SHP77 treated with DMSO at 0.1 percent for 48 hours (cell line): ENCODE results near the gene PPIF.

Experiments
- DNase-seq: peaks from one replicate; lab custom pipeline; 2025; lab: John Stamatoyannopoulos, UW

Gene PPIF

DNA sequence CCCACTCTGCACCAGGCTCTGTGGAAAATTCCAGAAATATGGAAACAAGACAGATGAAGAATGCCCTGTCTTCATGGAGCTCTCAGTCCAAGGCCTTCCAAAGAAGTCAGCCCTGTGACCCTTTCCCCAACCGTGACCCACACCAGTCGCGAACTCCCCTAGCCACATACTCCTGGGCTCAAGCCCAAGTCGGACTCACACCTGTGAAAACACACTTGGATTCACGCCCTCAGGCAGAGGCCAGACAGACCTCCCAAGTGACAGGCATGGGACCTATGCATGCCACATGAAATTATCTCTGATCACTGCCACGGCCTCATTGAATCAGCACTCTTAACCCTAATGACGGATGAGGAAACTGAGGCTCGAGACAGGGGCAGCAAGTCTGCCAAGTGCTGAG is 55.7 kb downstream of the PPIF start:
- no peak for DNase-seq

DNA sequence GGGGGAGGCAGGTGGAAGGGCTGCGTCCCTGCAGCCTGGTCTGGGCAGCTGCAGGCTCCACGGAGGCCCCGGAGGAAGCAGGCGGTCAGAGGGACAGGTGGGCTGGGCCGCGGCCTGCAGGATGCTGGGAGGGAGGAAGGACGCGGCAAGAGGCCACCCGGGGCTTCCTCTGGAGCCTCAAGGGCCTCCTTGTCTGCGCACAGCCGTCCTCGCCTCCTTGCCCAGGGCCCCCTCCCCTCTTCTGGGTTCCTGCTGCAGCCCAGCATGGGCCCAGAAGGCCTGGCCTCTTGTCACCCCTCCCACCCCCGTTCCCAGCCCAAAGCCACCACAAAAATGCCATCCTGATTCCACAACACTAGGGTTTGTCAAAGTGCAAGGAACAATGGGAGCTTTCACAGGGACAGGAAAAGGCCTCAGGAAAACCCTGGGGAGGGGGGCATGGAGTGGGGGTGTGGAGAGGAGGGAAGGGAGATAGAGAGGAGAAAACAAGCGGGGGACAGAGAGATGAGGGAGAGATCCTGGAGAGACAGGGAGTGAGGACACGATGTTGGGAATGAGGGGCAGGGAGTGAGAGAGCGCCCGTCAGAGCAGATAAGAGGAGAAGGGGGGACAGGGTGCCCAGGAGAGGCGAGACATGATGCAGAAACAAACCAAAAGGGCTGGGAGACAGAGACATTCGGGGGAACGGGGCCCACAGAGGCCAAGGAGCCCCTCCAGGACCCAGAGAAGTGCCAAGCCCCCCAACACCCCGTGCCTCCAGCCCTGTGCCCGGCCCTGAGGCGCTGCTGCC is 56.4 kb downstream of the PPIF start:
- DNase-seq, result no peak

GRCh38 chr10:79404231-79404609 is 57.0 kb downstream of the PPIF start:
- no peak for DNase-seq

DNA sequence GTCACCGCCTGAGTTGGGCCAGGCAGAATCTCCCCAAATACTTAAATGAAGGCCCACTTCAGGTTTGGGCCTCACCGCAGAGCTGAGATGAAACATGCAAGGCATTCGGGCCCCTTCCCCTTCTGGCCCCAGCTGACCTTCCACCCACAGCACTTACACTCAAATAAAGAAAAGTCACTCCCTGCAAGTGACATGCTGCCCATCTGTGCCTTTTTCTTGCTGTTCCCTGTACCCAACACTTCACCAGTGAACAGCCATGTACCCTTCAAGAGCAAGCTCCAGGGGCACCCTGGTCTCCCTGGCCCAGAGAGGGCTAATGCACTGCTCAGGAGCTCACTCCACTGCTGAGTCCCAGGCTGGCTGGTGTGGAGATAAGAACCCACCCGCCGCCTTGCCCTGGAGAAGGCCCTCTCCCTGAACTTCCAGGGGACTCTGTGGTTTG is 57.4 kb downstream of the PPIF start:
- DNase-seq, result no peak
